NCI-H2227 (cell line): Measurements from ENCODE around the gene BRD1.
"Not testable (repeated sequence)": the region's sequence is repeated elsewhere in the genome, so short reads cannot be mapped to it uniquely, and the experiment has no call there.

Source experiments
- DNase-seq: peaks from one replicate; lab custom pipeline; 2025; ENCODE audit not compliant: unreplicated experiment; lab: John Stamatoyannopoulos, UW

The BRD1 gene

GRCh38 chr22:49771266-49772065 is 56.2 kb downstream of the BRD1 start:
- DNase-seq, result no peak

- no peak for DNase-seq
Measured at GRCh38 chr22:49770547-49771265, 57.0 kb downstream of the BRD1 start.

GRCh38 chr22:49769691-49770546 is 57.8 kb downstream of the BRD1 start:
- DNase-seq, result no peak

GRCh38 chr22:49768951-49769690 is 58.6 kb downstream of the BRD1 start:
- no peak for DNase-seq

GRCh38 chr22:49768077-49768910 is 59.4 kb downstream of the BRD1 start:
- DNase-seq, result no peak

GRCh38 chr22:49767355-49768062 is 60.2 kb downstream of the BRD1 start:
- DNase-seq, result peak; percentile 27

GRCh38 chr22:49765951-49766350 is 61.7 kb downstream of the BRD1 start:
- no peak for DNase-seq

GRCh38 chr22:49765091-49765771 is 62.4 kb downstream of the BRD1 start:
- no peak for DNase-seq

GRCh38 chr22:49764127-49764581 is 63.5 kb downstream of the BRD1 start:
- DNase-seq, result no peak

GRCh38 chr22:49763696-49764095 is 64.0 kb downstream of the BRD1 start:
- no peak for DNase-seq

GRCh38 chr22:49763138-49763537 is 64.5 kb downstream of the BRD1 start:
- no peak for DNase-seq

- DNase-seq, result not testable (repeated sequence)
Measured at GRCh38 chr22:49762571-49762970, 65.1 kb downstream of the BRD1 start.

GRCh38 chr22:49761836-49762235 is 65.8 kb downstream of the BRD1 start:
- no peak for DNase-seq

- no peak for DNase-seq
Measured at GRCh38 chr22:49760630-49761571, 66.8 kb downstream of the BRD1 start.

- DNase-seq, result no peak
Measured at GRCh38 chr22:49760280-49760629, 67.4 kb downstream of the BRD1 start.

GRCh38 chr22:49756676-49757075 is 71.0 kb downstream of the BRD1 start:
- no peak for DNase-seq

- DNase-seq, result no peak
Measured at GRCh38 chr22:49756201-49756600, 71.5 kb downstream of the BRD1 start.

- DNase-seq, result no peak
Measured at GRCh38 chr22:49755631-49756001, 72.1 kb downstream of the BRD1 start.
